ENCODE measurements around the gene AURKAIP1.
"Not testable (repeated sequence)": the region's sequence is repeated elsewhere in the genome, so short reads cannot be mapped to it uniquely, and the experiment has no call there.

AURKAIP1 gene

GRCh38 chr1:1406821-1407635 lies 32.0 kb upstream of the AURKAIP1 start, which contains the start of gene MRPL20:
TSS of gene MRPL20 (minus strand) at chr1:1407293. CDS start at chr1:1407217, 76 bp downstream.
- peak; percentile 97 for DNase-seq (ENCODE audit: low read depth, low spot score)

GRCh38 chr1:1406101-1406820 lies 31.3 kb upstream of the AURKAIP1 start:
- no peak for DNase-seq (ENCODE audit: low read depth, low spot score)

- DNase-seq (ENCODE audit: low read depth, low spot score): no peak
Measured at GRCh38 chr1:1403653-1404052, 28.6 kb upstream of the AURKAIP1 start.

- DNase-seq (ENCODE audit: low read depth, low spot score): not testable (repeated sequence)
Measured at GRCh38 chr1:1402901-1403392, 27.9 kb upstream of the AURKAIP1 start.

GRCh38 chr1:1402072-1402900 lies 27.3 kb upstream of the AURKAIP1 start:
- no peak for DNase-seq (ENCODE audit: low read depth, low spot score)

GRCh38 chr1:1401457-1402010 lies 26.5 kb upstream of the AURKAIP1 start:
- no peak for DNase-seq (ENCODE audit: low read depth, low spot score)

GRCh38 chr1:1400576-1401456 lies 25.8 kb upstream of the AURKAIP1 start:
- no peak for DNase-seq (ENCODE audit: low read depth, low spot score)

GRCh38 chr1:1399872-1400575 lies 25.0 kb upstream of the AURKAIP1 start:
- DNase-seq (ENCODE audit: low read depth, low spot score): no peak

- peak; percentile 98 for DNase-seq (ENCODE audit: low read depth, low spot score)
Measured at GRCh38 chr1:1399187-1399871, 24.3 kb upstream of the AURKAIP1 start, which contains the start of gene CCNL2. TSS of gene CCNL2 (minus strand) at chr1:1399335. CDS start at chr1:1399306, 29 bp downstream.

GRCh38 chr1:1398677-1399186 lies 23.7 kb upstream of the AURKAIP1 start:
- DNase-seq (ENCODE audit: low read depth, low spot score): no peak

- no peak for DNase-seq (ENCODE audit: low read depth, low spot score)
Measured at GRCh38 chr1:1397839-1398523, 23.0 kb upstream of the AURKAIP1 start.

- no peak for DNase-seq (ENCODE audit: low read depth, low spot score)
Measured at GRCh38 chr1:1395166-1395565, 20.2 kb upstream of the AURKAIP1 start.

- no peak for DNase-seq (ENCODE audit: low read depth, low spot score)
Measured at GRCh38 chr1:1394116-1394515, 19.1 kb upstream of the AURKAIP1 start.

GRCh38 chr1:1393428-1393827 lies 18.4 kb upstream of the AURKAIP1 start:
- DNase-seq (ENCODE audit: low read depth, low spot score): no peak

GRCh38 chr1:1393014-1393413 lies 18.0 kb upstream of the AURKAIP1 start:
- no peak for DNase-seq (ENCODE audit: low read depth, low spot score)

- DNase-seq (ENCODE audit: low read depth, low spot score): no peak
Measured at GRCh38 chr1:1391225-1391624, 16.2 kb upstream of the AURKAIP1 start.

GRCh38 chr1:1390675-1391074 lies 15.7 kb upstream of the AURKAIP1 start:
- DNase-seq (ENCODE audit: low read depth, low spot score): no peak

GRCh38 chr1:1388078-1388472 lies 13.1 kb upstream of the AURKAIP1 start:
- DNase-seq (ENCODE audit: low read depth, low spot score): no peak
